Cardiac atrium fibroblast (primary cell): Measurements from ENCODE around the gene LGMN. TPM values are rescaled to one million over a fixed set of nuclear protein-coding genes. Genes with fewer than 3 reads are reported as not detected.

Experiments
- total RNA-seq: library from RNA; depleted of rRNA; stranded (reverse); fragments of >200 nt; gene quantifications from 2 replicates; pipeline ENCODE4 v1.2.3, GENCODE V29; 2015

The LGMN gene
- total RNA-seq = 99.5 and 147 TPM in 2 replicates

DNA sequence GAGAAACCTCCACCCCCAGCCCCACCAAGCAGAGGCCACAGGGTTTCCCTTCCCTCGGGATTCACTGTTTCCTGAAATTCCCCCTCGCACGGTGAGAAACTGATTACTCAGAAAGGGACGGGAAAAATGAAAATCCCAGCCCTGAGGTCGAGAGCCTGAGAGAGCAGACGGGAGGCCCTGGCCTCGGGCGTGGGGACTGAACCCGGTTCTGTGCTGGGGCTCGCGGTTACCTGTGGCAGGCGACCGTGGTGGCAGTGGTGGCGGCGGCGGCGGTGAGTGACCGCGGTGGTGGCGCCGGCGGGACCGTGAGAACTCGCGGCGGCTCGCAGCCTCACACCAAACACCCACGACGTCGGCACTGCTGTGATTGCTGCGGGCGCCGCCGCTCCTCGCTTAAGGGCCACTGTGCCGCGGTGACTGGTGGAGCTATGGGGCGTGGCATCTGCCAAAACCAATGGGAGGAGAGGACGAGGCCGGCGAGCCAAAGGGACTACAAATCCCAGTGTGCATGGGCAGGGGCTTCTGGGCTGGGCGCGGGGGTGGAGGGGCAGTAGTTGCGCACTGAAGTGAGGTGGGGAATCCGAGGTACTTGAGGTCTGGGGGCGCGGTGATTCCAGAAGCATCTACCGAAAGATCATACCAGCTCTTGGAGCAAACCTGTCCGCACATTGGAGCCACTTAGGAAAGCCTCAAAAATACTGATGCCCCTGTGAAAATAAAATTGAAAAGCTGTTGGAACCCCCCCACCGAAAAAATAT is at the start of gene LGMN:
TSS of gene LGMN (minus strand) at position 369 of the 758 bp plus-strand sequence. CDS start 15,841 bp downstream, outside the sequence.

DNA sequence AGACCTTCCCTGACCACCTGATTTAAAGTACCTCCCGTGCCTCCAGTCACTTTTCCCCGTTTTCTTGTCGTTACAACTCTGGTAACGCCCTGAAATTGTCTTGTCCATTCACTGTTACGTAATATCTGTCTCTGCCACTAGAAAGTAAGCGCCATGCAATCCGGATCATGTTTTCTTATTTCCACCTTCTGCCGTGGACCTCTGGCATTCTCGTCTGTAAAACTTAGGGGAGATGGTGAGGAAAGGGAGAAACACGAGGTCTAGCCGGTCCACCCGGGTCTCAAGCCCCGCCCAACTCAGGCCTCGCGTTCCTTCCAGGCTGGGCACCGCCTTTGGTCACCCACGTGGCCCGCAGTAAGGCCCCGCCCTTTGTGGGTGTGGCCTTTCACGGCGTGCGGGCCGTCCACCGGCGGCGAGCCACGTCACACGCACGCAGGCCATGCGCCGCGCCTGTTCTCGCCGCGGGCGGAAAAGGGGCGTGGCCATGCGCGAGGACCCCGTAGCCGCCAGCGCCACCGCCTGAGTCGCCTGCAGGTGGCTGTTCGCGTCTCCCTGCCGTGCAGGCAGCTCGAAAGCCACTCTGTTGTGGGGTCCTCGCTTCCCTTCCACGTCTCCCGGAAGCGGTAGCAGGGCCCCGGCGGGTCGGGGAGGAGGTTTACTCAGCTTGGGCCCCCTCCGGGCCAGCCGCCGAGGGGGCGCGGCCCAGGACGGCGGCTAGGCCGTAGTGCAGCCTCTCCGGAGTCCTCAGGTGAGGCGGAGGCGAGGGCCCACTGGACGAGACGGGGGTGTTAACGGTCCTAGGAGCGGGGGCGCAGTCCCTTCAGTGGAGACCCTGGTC is 45.5 kb upstream of the LGMN start, which contains the start of gene GOLGA5:
TSS of gene GOLGA5 (plus strand) at position 597 of the 838 bp plus-strand sequence. CDS start 3,133 bp downstream, outside the sequence.

Other genes starting within 250 kb of the LGMN start
- 1.1 and 2.1 TPM in 2 replicates for gene RIN3, start 234.8 kb downstream of the LGMN start, total RNA-seq
- 42.2 and 46.3 TPM in 2 replicates for gene GOLGA5, start 45.7 kb upstream of the LGMN start, total RNA-seq
- gene CHGA, start 174.5 kb upstream of the LGMN start, total RNA-seq = 1.6 TPM in 1 of 2 replicates, not detected in the other